NCI-H1048 (cell line): ENCODE results near the gene TMEM135.

Experiments used
- DNase-seq: peaks from one replicate; lab custom pipeline; 2025; lab: John Stamatoyannopoulos, UW

TMEM135 gene

DNA sequence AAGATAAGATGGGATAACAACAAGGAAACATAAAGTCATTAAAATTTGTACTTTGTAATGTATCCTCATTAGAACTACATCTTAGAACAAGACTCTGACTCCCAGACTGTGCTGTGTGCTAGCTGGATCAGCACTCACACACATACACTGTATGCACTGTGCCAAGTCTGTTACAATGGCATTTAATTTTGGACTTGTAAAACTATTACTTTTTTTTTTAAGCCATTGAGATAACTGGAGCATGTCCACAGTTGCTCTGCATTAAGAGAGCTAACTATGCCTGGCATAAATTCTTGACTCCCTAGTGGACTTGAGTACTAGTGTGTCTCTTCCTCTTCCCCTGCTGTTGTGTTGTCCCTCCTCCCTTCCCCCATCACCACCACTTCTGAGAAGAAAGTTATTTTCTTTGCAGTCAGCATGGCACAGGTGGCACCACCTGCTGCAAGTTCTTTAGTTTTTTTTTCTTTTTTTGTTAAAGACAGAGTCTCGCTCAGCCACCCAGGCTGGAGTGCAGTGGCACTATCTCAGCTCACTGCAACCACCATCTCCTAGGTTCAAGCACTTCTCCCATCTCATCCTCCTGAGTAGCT, 268.6 kb downstream of the TMEM135 start:
- no peak for DNase-seq

DNA sequence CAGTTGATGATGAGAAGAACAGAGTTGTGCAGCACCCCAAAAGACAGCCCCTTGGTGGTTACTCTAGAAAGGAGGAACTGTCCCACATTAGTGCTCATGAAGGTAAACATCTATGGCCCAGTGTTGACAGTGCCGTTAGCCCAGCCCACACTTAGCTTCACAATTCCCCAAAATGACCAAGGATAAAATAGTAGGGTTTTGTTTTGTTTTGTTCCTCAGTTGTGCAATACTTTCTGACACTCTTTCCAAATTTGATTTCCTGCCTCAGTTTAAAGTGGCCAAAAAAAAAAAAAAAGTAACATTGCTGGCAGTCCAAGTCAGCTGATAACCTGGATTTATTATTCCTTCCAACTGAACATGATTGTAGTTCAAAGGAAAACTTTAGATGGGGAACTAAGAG, 269.4 kb downstream of the TMEM135 start:
- no peak for DNase-seq

DNA sequence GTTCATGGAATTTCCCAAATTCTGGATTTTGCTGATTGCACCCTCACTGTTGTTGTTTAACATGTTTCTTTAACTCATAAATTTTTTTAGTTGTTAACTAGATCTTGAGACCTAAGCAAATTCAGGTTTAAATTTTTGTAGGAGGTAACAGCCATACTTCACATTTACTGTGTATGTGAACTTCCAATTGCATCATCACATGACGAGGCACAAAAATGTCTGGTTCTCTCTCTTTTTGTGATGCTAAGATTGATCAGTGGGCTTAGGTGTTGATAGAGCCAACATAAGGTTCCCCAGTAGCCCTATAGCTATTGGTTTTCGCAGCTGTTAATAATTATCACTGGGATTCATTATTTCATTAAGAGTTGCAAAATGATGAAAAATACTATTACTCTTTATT, 277.5 kb downstream of the TMEM135 start:
- DNase-seq = no peak

DNA sequence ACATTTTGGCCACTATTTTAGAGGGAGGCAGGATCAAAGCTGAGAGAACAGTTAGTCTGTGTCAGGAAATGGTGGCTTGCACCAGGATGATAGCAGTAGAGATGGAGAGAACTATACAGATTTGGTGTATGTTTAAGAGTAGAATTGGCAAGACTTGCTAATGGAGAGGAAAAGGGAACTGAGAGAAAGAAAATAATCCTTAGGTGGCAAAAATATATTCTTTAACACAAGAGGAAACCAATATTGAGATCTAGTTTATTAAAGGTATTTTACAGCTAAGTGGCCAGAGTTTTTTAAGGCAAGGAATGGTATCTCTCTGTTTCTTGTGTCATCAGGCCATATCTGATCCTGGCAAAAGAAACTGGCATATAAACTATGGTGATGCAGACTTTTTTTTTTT, 278.8 kb downstream of the TMEM135 start:
- DNase-seq = no peak

DNA sequence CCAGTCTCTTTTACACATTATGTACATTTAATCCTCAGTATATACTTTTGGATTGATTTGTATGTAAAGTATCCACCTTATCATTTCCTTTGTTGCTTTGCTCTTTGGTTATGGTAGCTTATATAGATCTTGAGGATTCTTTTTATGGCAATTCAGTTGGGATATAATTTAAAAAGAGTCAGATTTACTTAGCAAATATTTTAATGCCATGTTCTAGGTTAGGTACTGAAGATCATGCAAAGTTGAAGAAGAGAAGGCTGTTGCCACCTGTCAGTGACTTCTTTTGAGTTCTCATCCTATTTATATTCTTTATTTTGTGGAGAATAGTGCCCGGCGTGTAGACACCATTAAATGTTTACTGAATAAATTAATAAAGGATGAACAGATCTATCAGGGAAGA, 279.7 kb downstream of the TMEM135 start:
- DNase-seq = no peak

DNA sequence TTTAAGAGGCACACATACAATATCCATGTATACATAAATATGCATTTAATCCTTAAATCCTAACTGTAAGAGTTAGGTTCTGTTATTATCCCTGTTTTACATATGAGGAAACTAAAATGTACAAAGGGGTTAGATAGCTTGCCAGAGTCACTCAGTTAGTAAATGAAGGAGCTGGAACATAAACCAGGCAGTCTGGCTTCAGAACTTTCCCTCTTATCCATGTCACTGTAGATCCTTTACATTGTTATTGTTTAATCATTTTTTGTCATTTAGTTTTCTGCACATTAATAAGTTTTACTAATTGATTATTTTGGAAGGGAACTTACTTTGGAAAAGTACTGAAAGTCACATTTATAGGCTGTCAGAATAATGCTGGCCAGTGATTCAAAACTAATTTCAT, 282.4 kb downstream of the TMEM135 start:
- no peak for DNase-seq

DNA sequence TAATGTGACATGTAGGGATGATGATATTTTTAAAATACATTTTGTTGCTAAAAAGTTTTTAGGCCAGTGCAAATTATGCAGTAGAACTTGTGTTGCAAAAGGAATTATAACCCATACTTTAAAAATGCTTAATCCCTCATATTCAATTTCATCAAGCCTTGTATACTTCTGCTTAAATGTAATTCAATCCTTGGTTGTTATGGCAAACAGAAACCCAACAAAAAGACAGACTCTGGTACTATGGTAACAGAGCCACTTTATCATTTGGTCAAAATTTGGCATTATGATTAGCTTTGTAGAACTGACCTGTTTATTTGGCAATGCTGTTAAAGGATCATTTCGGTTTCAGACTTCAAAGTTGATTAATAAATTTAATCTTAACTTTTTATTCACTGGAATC, 284.8 kb downstream of the TMEM135 start:
- no peak for DNase-seq

DNA sequence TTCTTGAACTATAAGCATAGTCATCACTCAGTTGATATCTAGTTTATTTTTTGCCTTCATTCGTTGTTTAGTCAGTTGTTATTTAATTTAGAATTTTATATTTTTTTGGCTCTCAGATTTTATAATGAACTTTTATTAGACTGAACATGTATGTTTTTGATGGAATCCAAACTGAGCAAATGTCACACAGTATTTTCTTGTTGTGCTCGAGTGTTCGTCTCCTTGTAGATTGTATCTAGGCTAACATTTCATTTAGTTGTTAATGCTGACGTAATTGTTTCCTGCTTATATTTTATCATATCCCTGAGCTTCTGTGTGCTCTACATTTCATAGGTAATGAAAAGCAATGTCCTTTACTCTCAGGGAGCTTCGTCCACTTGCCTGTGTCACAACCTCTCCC, 286.2 kb downstream of the TMEM135 start:
- no peak for DNase-seq

DNA sequence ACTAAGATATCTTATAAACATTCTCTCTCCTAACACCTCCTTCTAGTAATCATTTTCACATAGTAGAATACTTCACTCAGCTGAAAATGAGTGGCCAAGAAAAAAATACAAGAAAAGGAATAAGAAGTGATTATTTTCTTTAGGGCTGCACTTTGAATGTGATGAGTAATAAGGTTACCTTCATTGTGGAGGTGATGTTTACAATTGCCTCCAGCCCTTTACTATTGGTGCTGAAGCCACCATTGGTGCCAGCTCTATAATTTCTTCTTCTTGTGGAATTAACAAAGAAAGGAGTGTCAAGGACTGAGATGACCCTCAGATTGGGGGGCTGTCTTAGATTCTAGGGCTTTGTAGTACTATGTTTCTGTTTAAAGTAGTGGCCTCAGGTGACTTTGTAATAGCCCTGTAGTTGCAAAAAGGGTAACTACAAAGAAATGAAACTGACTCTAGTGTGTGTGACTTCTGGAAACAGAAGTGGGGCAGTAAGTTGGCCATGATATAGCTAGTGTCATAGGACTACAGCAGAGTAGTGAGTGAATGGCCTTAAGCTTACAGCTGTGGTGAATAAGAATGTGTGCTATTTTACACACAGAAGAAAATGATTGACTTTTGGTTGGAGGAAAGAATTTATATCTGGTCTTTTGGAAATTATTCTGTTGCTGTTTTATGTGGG, 287.2 kb downstream of the TMEM135 start:
- DNase-seq = no peak

DNA sequence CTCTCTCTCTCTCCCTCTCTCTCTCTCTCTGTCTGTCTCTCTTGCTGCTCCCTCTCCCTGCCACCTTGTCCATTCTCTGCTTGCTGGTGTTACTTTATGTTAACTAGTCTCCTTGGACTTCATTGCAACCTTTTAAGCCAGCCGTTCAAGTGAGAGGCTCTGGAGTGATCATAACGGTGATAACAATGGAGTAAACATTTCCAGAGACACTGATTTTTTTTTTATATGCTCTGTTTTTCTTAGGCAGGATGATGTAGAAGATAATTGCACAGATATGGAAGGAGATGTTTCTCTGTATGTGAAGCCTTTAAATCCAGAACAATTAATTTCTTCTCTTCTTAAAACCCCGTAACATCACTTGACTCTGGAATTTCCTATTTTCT, 287.7 kb downstream of the TMEM135 start:
- no peak for DNase-seq

DNA sequence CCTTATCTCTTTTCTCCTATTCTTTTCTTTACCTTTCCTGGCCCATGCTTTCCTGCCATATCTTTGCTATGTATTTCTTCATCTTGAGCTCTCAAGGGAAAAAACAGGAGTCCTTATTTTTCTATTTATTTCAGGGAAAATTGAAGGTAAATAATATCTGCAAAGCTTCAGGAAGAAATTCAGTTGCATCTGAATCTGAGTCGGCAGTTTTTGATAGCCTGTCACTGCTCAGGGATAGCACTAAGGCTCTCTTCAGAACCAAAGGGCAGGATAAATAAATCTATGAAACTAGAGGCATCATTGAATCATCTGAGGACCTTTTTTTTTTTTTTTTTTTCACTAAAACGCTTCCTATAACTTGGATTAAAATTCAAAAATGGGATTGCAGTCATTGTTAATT, 288.9 kb downstream of the TMEM135 start:
- DNase-seq = no peak

DNA sequence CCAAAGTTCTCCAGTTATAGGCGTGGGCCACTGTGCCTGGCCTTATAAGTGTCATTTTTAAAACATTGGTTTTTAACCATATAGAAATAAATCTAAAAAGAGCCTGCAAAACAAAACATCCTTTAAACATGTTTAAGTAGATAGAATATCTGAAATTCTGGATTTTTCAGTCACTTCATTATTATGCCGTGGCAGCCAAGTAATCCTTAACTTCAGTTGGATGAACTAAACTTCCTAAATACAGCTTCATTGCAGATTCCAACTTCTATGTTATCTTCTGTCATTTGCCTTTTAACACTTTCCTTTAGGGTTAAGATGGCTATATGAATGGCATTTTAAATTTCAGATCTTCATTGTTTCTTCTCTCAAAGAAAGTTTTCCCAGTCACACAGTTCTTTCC, 291.4 kb downstream of the TMEM135 start:
- DNase-seq = no peak

DNA sequence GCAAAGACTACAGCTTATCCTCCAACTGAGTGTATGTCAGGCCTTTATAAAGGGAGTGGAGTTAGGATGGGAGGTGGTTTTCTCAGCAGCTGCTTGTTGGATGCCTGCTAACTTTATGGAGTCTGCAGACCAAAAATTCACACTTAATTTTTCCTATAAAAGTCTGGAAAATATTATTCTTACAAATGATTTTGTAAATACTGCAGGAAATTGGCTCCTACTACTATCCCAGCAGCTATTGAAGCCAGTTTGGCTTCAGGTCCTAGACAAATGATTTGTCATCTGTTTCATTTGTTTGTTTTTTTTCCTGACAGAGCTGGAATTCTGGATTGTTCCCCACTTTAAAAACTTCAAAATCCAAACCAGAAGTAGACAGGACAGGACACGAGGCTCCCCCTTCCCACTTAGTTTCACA, 292.5 kb downstream of the TMEM135 start:
- DNase-seq = no peak

DNA sequence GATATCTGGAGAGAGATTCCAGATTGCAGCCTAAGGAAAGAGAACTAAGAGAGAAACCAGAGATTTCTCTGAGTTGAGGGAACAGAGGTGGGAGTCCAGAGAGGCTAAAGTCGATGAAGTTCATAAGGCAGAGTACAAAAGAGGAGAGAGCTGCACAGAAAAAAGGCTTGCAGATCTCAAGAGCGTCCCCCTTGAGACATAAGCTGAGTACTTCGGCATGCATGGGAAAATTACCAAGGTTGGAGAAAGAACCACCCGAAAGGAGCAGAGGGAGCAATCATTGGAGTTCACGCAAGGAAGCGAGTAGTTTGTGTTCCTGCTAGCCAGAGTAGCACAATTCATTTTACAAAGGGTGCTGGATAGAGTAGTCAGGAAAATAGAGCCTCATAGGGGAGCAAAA, 293.5 kb downstream of the TMEM135 start:
- no peak for DNase-seq

DNA sequence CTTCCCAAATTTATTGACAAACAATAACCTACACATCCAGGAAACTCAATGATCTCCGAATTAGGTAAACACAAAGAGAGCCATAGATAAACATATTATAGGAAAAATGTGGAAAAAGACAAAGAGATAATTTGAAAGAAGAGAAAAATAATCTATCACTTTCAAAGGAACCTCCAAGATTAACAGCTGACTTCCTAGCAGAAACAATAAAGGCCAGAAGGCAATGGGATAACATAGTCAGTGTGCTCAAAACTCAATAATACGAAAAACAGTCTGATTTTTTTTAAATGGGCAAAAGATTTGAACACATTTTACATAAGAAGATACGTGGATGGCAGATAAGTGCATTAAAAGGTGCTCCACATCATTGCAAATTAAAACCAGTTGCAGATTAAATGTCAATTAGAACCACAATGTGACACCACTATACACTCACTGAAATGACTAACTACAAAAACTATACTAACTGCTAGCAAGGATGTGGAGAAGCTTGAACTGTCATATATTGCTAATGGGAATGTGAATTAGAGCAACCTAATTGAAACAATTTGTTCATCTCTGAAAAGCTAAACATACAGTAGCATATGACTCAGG, 300.4 kb downstream of the TMEM135 start:
- no peak for DNase-seq

DNA sequence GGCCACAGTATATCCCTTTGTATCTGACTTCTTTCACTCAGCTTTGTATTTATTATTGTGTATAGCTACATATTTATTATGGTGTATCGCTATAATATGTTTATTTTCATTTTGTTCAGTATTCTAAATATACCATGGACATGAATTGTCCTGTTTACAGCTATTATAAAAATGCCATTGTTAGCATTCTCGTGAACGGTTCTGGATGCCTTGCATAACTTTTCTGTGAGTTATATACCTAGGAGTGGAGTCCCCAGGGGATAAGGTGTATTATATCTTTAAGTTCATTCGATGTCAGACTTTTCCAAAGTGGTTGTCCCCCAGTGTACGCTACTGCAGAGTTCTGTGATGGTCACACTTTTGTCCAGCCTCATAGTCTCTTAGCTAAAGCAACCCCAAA, 301.7 kb downstream of the TMEM135 start:
- no peak for DNase-seq

DNA sequence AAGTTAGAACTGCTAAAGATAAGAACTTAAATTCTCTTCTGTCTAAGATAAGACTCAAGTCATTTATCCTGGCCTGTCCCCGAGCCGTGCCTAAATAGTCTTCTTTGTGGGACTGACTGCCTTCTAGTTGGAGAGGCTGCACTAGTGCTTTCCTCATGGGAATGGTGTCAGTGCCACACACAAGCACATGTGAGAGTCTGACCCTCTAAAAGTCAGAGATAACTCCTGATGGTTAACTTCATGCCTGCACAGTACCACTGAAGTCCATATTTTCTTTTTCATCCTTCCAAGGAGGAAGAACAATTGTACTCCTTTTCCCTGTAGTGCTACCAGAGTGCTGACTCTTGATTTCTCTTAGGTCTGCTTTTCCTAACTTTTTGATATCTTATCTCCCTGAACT, 309.7 kb downstream of the TMEM135 start:
- DNase-seq = no peak

DNA sequence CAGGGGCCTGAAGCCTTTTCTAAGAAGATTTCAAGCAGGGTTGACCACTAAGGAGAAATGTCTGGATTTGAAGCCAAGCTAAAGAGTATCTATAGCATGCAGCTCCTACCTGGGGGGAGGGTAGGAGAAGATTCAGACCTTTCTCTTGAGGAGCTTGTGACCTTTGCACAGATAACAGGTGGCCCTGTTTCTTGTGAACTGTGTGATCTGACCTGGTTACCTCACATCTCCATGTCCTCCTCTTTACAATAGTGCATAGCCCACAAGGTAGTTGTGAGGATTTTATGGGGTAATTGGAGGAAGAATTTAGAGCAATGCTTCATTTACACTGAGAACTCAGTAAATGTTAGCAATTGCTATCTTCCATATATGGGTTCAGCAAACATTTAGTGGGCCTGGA, 310.1 kb downstream of the TMEM135 start:
- DNase-seq = no peak

DNA sequence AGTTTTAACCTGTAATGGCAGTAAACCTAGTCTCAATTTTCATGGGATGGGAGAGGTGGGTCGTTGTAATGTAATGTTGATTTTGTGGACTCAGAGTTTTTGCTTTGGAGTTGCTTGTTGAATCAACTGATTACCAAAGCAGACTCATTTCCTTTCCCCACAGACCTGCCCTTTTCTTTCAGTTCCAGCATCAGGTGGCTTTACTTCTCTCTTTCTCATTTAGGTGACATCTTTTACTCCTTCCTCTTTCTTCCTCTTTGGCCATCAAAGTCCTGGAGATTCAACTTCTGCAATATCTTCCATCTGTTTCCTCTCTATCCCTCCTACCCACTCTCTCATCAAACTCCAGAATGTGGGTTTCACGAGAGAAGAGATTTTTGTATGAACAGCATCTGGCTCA, 313.9 kb downstream of the TMEM135 start:
- DNase-seq = no peak

DNA sequence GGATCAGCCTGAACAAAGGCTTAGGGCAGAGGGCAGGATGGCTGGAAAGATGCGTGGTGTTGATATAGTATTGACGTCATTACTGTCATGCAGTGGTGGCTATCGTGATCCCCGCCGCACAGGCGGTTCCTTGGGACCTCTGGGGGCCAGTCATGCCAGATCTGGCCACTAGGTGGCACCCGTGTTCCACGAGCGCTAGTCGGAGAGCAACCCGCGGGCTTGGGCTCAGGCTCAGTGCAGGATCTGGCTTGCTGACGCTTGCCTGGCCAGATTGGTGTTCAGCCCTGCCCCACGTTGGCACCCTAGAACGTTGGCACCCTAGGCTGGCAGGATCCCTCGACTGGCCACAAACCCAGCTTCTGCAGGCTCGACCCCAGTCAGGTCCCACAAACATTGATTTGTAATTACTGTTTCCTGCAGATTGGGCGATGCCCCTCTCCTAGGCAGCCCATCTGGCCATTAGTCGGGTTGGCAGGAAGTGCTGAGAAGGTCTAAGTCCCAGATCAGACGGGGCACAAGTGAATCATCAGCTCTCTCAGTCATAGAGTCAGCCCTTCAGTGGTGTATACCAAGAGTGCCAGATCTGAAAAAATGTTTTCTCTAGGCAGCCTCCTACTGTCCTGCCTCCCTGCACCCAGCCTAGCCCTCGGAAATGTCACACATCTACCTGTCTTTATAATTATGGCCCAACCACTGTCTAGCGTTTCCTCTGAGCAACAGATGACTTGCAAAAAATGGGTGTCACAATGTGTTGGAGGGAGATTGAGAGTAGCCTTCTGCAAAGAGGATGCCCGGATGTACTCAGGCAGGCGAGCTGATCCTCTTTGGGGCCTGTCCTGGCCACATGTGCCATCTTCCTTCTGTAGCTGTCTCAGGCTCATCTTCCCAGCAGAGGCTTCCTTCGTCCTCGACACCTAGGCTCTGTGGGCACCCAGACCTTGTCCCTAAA, 315.3 kb downstream of the TMEM135 start:
- DNase-seq = peak; percentile 60

DNA sequence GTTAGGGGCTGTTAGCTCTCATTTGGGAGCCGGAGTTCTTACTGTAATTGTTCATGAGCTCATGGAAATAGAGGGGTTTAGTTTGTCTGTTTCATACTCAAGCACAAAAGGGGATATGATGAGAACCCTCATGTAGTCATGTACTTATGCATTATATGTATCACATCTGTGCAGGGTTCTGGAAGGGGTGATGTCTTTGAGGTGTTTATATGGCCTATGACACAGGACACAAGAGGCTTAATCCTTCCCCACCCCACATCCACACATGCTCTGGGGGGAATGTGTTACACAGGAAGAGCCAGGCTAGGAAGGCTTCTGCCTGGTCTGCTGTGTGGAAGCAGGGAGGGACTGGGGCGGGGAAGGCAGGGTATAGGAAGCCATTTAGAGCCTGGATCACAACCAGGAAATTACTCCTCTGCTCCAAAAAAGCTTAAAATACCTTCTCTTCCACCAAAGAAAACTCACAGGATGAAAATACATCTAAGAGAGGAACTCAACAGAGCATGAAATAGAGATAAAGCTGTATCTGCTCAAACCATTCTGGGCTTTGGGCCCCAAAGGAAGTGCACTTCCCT, 316.1 kb downstream of the TMEM135 start:
- no peak for DNase-seq

DNA sequence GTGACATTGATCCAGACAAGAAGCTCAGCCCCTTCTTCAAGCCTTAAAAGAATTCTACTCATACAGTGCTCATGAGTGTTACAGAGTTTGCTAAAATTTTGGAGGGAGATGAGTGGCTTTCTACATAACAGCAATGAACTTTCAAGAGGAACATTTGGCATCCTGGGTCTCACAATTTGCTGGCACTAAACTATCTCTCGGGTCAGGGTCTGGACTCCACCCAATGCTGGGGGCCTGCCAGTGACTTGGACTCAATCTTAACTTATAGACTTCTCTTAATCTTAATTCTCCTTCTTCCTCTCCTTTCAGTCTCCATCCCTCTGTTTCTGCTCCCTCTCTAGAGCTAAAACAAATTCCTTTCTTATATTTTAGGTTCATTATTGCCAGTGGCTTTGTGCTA, 317.9 kb downstream of the TMEM135 start:
- DNase-seq = no peak
